GM18951 (cell line): Measurements from ENCODE around the gene SIDT2.

Source experiments
- POLR2A ChIP-seq: IDR thresholded peaks from 4 replicates; pipeline ENCODE4 v1.6.1; 2011; ENCODE audit warnings: mild to moderate bottlenecking; ENCODE audit not compliant: insufficient read length, insufficient read depth; ENCODE audit errors: extremely low read depth
- in situ Hi-C: fragments of 300-500 bp; cut with MboI; formaldehyde crosslinking; loops from one replicate; pipeline ENCODE4 v1.12.0; 2022; ENCODE audit warnings: low sequenced_read_pairs, mixed read lengths, inconsistent platforms; ENCODE audit not compliant: unreplicated experiment

The SIDT2 gene

DNA sequence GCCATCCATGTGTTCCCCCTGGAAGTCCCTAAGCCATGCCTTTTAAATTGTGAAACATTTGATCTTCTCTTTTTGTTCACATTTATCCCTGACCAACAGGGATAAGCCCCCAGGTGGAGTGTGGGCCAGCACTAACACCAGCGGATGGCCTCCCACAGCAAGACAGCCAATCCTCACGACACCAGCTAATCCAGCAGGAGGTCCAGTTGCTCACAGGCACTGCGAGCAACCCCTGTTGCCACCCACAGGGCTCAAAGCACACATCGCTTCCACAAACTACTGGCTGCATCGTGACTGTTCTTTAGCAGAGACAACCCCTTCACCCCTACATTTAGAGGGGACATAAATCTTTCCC lies 51.4 kb downstream of the SIDT2 start:
- TF ChIP-seq POLR2A: no peak
- in situ Hi-C loops: no loop called here

- in situ Hi-C loops: no loop called here
- TF ChIP-seq POLR2A: no peak
Measured at GRCh38 chr11:117230286-117230961, 51.9 kb downstream of the SIDT2 start.

DNA sequence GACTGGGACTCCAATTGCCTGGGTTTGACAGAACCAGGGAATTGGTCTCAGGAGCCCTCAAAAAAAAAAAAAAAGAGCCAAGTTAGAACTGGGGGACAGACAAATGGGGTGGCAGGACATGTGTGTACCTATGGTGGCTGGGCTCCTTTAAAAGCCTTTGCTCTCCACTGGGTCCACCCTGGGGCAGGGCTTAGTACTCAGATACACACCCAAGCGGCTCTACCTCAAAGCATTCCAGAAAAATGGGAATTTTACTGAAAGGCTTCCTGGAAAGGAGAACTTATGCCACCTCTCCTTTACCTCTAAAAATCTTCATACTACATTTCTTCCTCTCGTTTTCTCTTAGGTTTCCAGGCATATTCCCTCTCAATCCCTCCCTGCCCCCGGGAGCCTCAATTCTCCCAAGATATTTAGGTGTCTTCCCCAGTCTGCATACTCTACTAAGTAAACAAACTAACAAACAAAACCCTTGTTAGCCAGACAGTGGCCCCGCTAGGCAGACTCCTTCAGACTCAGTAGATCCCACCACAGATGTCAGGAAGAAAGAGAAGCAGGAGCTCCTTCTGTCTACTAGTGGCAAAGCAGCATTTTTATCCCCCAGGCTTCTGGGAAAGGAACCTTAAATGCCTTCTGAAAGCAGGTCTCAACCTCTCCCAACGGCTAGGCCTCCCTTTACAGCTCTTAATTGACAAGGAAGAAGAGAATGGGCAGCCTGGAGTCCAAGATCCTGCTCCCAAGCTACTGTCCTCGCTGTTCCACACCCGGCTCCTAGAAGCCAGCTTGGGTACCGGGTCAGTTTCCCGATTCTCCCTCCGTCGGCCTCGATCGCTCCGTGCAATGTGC lies 52.7 kb downstream of the SIDT2 start:
- TF ChIP-seq POLR2A: no peak
- in situ Hi-C loops: no loop called here

GRCh38 chr11:117231842-117232091 lies 53.2 kb downstream of the SIDT2 start, which contains the start of gene PCSK7:
TSS of gene PCSK7 (minus strand) at chr11:117232073. CDS start at chr11:117229844, 2,229 bp downstream.
- no peak for TF ChIP-seq POLR2A
- in situ Hi-C loops: no loop called here

GRCh38 chr11:117232092-117232878 lies 53.7 kb downstream of the SIDT2 start, which contains the start of gene RNF214:
TSS of gene RNF214 (plus strand) at chr11:117232671. CDS start at chr11:117234273, 1,602 bp downstream.
- in situ Hi-C loops: no loop called here
- TF ChIP-seq POLR2A: peak; percentile 77

GRCh38 chr11:117232911-117233409 lies 54.4 kb downstream of the SIDT2 start:
- in situ Hi-C loops: no loop called here
- TF ChIP-seq POLR2A: no peak

DNA sequence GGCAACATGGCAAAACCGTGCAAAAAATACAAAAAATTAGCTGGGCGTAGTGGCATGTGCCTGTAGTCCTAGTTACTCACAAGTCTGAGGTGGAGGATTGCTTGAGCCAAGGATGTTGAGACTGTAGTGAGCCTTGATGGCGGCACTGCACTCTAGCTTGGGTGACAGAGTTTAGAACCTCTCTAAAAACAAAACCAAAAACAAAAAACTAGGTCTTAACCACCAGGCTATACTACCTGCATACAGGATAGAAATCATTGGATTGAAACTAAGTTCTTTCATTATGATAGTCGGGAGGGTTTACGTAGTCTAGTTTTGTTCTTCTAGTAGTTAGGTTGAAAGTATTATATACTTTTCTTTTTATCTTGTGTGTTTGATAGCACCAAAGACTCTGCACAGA lies 59.7 kb downstream of the SIDT2 start:
- in situ Hi-C loops: no loop called here
- TF ChIP-seq POLR2A: no peak

DNA sequence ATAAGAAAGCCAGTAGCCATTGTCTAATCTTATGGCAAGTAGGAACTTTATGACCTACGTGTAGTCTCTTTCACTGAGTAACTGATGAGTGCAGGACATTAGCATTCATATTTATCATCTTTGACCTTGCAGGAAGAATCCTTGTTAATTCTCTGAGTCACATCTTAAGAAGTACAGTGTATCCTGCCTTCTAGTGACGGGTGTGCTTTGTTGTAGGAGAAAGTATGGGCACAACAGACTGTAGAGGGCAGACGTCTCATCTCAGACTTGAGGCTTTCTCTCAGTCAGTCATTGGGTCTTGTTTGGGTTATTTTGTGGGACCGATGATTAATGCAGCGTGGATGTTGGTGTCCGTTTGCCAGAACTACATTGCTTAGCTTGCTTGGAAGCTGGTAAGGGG lies 60.8 kb downstream of the SIDT2 start:
- no peak for TF ChIP-seq POLR2A
- in situ Hi-C loops: no loop called here
